Activated CD8-positive, alpha-beta memory T cell treated with anti-CD3 and anti-CD28 coated beads, Interleukin-2, amount 10 ng/mL, durations not matched to agents 7 days and 5 days (primary cell): ENCODE results near the gene PAXX. TPM values are rescaled to one million over a fixed set of nuclear protein-coding genes. Genes with fewer than 3 reads are reported as not detected.

Experiments used
- ATAC-seq: fragments of 150-1000 bp; cut with Tn5 transposase; one replicate; pipeline ENCODE4 v1.10.0; 2021; ENCODE audit warnings: moderate library complexity
- CTCF ChIA-PET: fragments of 350-600 bp; sonication (Branson Sonifier 250); formaldehyde crosslinking; loops from one replicate; lab custom pipeline; 2021; ENCODE audit warnings: antibody characterized with exemption; lab: Charles Lee
- DNase-seq: peaks from one replicate; pipeline ENCODE4 v3.0.0-alpha.2; 2020
- H3K27ac Mint-ChIP-seq: one replicate; pipeline ENCODE4 v1.8.0; 2021; ENCODE audit warnings: mild to moderate bottlenecking, mixed read lengths
- H3K27me3 Mint-ChIP-seq: one replicate; pipeline ENCODE4 v1.8.0; 2021; ENCODE audit warnings: mixed read lengths
- H3K36me3 Mint-ChIP-seq: one replicate; pipeline ENCODE4 v1.8.0; 2021; ENCODE audit warnings: mild to moderate bottlenecking, mixed read lengths
- H3K4me1 Mint-ChIP-seq: one replicate; pipeline ENCODE4 v1.8.0; 2021; ENCODE audit warnings: mixed read lengths
- H3K4me3 Mint-ChIP-seq: one replicate; pipeline ENCODE4 v1.8.0; 2021; ENCODE audit warnings: mild to moderate bottlenecking, moderate library complexity, mixed read lengths
- H3K9me3 Mint-ChIP-seq: one replicate; pipeline ENCODE4 v1.8.0; 2022; ENCODE audit warnings: low read depth, mixed read lengths
- total RNA-seq, 2 experiments: library from RNA; stranded (reverse); gene quantifications; one replicate each; pipeline ENCODE4 v1.2.3, GENCODE V29; 2021

PAXX gene
- total RNA-seq, 2 experiments from 2014 or later, result 68.6 to 94.8 TPM

- H3K9me3 Mint-ChIP-seq, result no peaks in the 10 kb centered on the region
- no peaks in the 10 kb centered on the region for H3K36me3 Mint-ChIP-seq
- no peak for ATAC-seq
- no peak for DNase-seq
- H3K27ac Mint-ChIP-seq, result no peak overlapping the region
- CTCF ChIA-PET, result interaction anchor here (1.0 kb wide), 1 partner anchor 35 kb away, joined by 5 read pairs; no protein-coding TSS in a partner anchor
- peaks cover 1% of the 10 kb centered on the region for H3K4me1 Mint-ChIP-seq
- H3K27me3 Mint-ChIP-seq, result peaks cover 25% of the 10 kb centered on the region
- no peak overlapping the region for H3K4me3 Mint-ChIP-seq
Measured at GRCh38 chr9:136983167-136983566, 9.1 kb upstream of the PAXX start.

DNA sequence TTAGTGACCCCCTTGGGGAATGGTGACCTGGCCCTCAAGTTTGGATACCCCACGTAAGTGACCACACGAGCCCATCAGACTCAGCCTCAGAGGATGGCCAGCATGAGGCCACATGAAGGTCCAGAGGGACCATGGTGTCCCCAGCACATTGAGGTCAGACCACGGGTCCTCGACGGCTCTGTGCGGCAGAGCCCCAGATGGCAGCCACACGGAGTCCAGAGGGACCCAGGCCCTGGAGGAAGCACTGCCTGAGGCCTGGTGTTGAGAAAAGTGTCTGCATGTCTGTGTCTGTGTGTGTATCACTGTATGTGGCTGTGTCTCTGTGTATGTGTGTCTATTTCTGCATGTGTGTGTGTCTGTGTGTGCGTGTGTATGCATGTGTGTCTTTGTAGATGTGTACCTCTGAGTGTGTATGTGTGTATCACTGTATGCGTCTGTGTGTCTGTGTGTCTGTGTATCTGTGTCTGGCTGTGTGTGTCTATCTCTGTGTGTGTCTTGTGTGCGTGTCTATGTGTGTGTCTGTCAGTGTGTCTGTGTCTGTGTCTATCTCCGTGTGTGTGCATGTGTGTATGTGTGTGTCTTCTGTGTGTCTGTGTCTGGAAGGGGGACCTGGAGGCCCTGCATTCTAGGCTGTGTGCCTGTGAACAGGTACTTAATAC is 8.4 kb upstream of the PAXX start:
- CTCF ChIA-PET, result no interaction called here
- Mint-ChIP-seq H3K27ac (no peak overlapping the region), H3K4me1 (peaks cover 1% of the 10 kb centered on the region), H3K9me3 (no peaks in the 10 kb centered on the region), H3K36me3 (no peaks in the 10 kb centered on the region), H3K27me3 (peaks cover 25% of the 10 kb centered on the region), H3K4me3 (no peak overlapping the region)
- DNase-seq (no peak), ATAC-seq (no peak)

DNA sequence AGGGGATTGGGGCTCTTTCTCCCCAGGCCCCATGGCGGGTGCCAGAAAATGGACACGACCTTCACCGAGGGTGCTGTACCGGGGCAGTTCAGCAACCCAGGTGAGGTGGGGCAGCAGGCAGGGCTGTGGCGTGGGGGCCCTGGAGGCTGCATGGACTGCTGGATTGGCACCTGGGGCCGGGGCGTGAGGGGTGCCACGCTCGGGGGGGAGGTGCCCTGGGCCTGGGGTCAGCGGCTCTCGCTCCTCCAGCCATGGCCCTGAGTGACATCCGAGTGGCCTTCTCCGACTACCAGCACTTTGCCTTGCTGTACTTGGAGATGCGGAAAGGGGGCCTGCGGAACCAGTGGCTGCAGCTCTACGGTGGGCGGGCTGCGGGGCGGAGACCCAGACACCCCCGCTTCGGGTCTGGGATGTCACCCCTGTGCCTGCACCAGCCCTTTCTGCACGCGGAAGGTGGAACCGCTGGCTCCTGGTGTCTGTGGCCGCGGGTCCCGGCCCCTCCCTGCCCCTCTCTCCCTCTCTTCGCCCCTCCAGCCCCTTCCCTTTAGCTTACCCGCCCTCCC is 7.7 kb upstream of the PAXX start:
- no peaks in the 10 kb centered on the region for H3K9me3 Mint-ChIP-seq
- peaks cover 25% of the 10 kb centered on the region for H3K27me3 Mint-ChIP-seq
- CTCF ChIA-PET, result interaction anchor here (0.6 to 2.1 kb wide), 3 partner anchors 45 to 75 kb away, joined by 3 to 6 read pairs (median 6); no protein-coding TSS in a partner anchor
- H3K4me3 Mint-ChIP-seq, result no peak overlapping the region
- no peaks in the 10 kb centered on the region for H3K36me3 Mint-ChIP-seq
- DNase-seq (no peak), ATAC-seq (no peak)
- peaks cover 1% of the 10 kb centered on the region for H3K4me1 Mint-ChIP-seq
- H3K27ac Mint-ChIP-seq, result no peak overlapping the region

GRCh38 chr9:136985027-136985602 is 7.1 kb upstream of the PAXX start:
- Mint-ChIP-seq H3K4me3 (no peak overlapping the region), H3K27ac (no peak overlapping the region), H3K4me1 (peaks cover 1% of the 10 kb centered on the region), H3K36me3 (no peaks in the 10 kb centered on the region), H3K9me3 (no peaks in the 10 kb centered on the region), H3K27me3 (peaks cover 26% of the 10 kb centered on the region)
- ATAC-seq (peak; percentile 35), DNase-seq (no peak)
- CTCF ChIA-PET, result interaction anchor here (0.6 to 2.1 kb wide), 3 partner anchors 44 to 76 kb away, joined by 3 to 6 read pairs (median 6); no protein-coding TSS in a partner anchor

GRCh38 chr9:136985853-136986252 is 6.4 kb upstream of the PAXX start:
- no peaks in the 10 kb centered on the region for H3K36me3 Mint-ChIP-seq
- ATAC-seq, result no peak
- CTCF ChIA-PET, result interaction anchor here (2.0 to 2.1 kb wide), 2 partner anchors 43 to 49 kb away, joined by 6 read pairs; no protein-coding TSS in a partner anchor

GRCh38 chr9:136988872-136989271 is 3.4 kb upstream of the PAXX start:
- CTCF ChIA-PET, result interaction anchor here (1.0 to 2.6 kb wide), 5 partner anchors 14 to 147 kb away, joined by 4 to 7 read pairs (median 5); partner anchors contain the start of gene AJM1
- no peak overlapping the region for H3K27ac Mint-ChIP-seq
- no peak overlapping the region for H3K4me3 Mint-ChIP-seq
- H3K9me3 Mint-ChIP-seq, result no peaks in the 10 kb centered on the region
- peaks cover 19% of the 10 kb centered on the region for H3K27me3 Mint-ChIP-seq
- H3K4me1 Mint-ChIP-seq, result peaks cover 16% of the 10 kb centered on the region
- ATAC-seq, result no peak
- peaks cover 2% of the 10 kb centered on the region for H3K36me3 Mint-ChIP-seq
- no peak for DNase-seq

More at GRCh38 chr9:136985853-136986252, 6.4 kb upstream of the PAXX start:
- DNase-seq, result no peak
- H3K4me3 Mint-ChIP-seq, result no peak overlapping the region
- no peaks in the 10 kb centered on the region for H3K9me3 Mint-ChIP-seq
- peaks cover 1% of the 10 kb centered on the region for H3K4me1 Mint-ChIP-seq
- H3K27me3 Mint-ChIP-seq, result peaks cover 27% of the 10 kb centered on the region
- H3K27ac Mint-ChIP-seq, result no peak overlapping the region

GRCh38 chr9:136990242-136990911 is 1.8 kb upstream of the PAXX start:
- Mint-ChIP-seq H3K27ac (no peak overlapping the region), H3K4me3 (no peak overlapping the region), H3K9me3 (no peaks in the 10 kb centered on the region), H3K36me3 (peaks cover 2% of the 10 kb centered on the region), H3K4me1 (peaks cover 17% of the 10 kb centered on the region), H3K27me3 (peaks cover 16% of the 10 kb centered on the region)
- DNase-seq (no peak), ATAC-seq (no peak)
- CTCF ChIA-PET, result interaction anchor here (3.7 to 4.7 kb wide), 3 partner anchors 15 to 44 kb away, joined by 19 to 32 read pairs (median 29); partner anchors contain the start of gene ABCA2

GRCh38 chr9:136992819-136993369 is 672 bp downstream of the PAXX start:
- Mint-ChIP-seq H3K27me3 (peaks cover 3% of the 10 kb centered on the region), H3K9me3 (no peaks in the 10 kb centered on the region), H3K4me1 (peaks cover 39% of the 10 kb centered on the region), H3K4me3 (peak overlapping the region; percentile 84), H3K27ac (peak overlapping the region; percentile 82), H3K36me3 (peaks cover 2% of the 10 kb centered on the region)
- CTCF ChIA-PET, result interaction anchor here (0.7 to 4.7 kb wide), 20 partner anchors 8 to 205 kb away, joined by 3 to 32 read pairs (median 5); partner anchors contain the start of genes ABCA2, AJM1, FBXW5 and LCNL1
- ATAC-seq, result peak; percentile 3
- no peak for DNase-seq

DNA sequence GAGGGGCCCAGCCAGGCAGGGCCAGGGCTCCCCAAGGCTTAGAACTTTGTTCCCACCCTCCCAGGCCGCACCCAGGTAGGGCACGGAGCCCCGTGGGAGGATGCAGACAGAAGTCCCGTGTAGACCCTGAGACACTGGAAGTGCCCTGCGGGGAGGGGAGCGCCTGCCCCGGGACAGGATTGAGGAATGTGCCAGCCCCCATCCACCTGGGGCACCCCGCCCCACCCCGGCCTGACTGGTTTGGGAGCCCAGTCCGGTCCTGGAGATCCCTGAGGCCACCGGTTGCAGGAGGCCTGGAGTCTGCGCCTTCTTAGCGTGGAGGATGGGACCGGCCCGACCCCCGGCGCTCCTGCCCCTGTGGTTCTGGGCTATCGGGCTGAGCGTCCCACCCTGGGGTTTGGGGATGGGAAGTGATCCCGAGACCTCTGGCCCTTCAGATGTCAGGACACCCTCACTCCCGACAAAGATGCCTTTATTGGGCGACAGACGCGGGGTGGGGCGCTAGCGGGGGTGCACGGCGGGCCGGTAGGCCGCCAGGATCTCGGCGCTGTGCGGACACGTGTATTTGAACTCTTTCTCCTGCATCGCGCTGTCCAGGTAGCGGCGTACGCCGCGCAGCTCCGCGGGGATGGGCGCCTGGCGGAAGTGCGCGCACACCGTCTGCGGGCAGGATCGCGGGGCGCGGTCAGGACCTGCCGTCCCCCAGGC is 2.1 kb downstream of the PAXX start:
- H3K27me3 Mint-ChIP-seq, result peaks cover 2% of the 10 kb centered on the region
- no peak for ATAC-seq
- H3K4me1 Mint-ChIP-seq, result peaks cover 52% of the 10 kb centered on the region
- no peak overlapping the region for H3K27ac Mint-ChIP-seq
- DNase-seq, result no peak
- H3K36me3 Mint-ChIP-seq, result peaks cover 2% of the 10 kb centered on the region
- no peaks in the 10 kb centered on the region for H3K9me3 Mint-ChIP-seq
- CTCF ChIA-PET, result interaction anchor here (3.7 to 4.7 kb wide), 4 partner anchors 19 to 46 kb away, joined by 19 to 32 read pairs (median 25); partner anchors contain the start of gene ABCA2
- H3K4me3 Mint-ChIP-seq, result no peak overlapping the region

GRCh38 chr9:136994888-136995230 is 2.6 kb downstream of the PAXX start:
- H3K4me3 Mint-ChIP-seq, result no peak overlapping the region
- DNase-seq (no peak), ATAC-seq (no peak)
- H3K9me3 Mint-ChIP-seq, result no peaks in the 10 kb centered on the region
- CTCF ChIA-PET, result interaction anchor here (1.6 to 14.3 kb wide), 4 partner anchors 19 to 148 kb away, joined by 4 to 234 read pairs (median 20); partner anchors contain the start of genes ABCA2 and FUT7
- H3K4me1 Mint-ChIP-seq, result peaks cover 57% of the 10 kb centered on the region
- no peak overlapping the region for H3K27ac Mint-ChIP-seq
- H3K27me3 Mint-ChIP-seq, result peaks cover 2% of the 10 kb centered on the region
- peaks cover 2% of the 10 kb centered on the region for H3K36me3 Mint-ChIP-seq

DNA sequence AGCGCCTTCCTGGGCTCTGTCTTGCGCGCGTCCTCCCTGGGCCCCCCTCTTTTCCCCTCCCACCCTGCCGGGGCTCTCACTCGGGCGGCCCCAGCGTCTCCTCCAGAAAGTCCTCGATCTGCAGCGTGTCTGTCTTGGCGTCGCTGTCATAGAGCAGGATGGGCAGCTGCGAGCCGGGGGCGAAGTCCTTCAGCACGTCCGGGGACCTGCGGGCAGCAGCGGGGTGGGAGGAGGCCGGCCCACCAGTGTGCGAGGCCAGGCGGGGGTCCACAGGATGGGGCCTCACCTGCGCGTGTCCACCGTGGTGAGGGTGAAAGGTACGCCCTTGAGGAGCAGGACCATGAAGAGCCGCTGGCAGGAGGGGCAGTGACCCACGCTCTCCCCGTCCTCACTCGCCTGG is 3.1 kb downstream of the PAXX start:
- Mint-ChIP-seq H3K27me3 (no peaks in the 10 kb centered on the region), H3K27ac (no peak overlapping the region), H3K4me3 (no peak overlapping the region), H3K36me3 (peaks cover 2% of the 10 kb centered on the region), H3K9me3 (no peaks in the 10 kb centered on the region), H3K4me1 (peaks cover 62% of the 10 kb centered on the region)
- CTCF ChIA-PET, result interaction anchor here (0.8 to 14.3 kb wide), 8 partner anchors 13 to 149 kb away, joined by 3 to 234 read pairs (median 4); partner anchors contain the start of genes ABCA2, C8G and FUT7
- no peak for ATAC-seq
- DNase-seq, result no peak

DNA sequence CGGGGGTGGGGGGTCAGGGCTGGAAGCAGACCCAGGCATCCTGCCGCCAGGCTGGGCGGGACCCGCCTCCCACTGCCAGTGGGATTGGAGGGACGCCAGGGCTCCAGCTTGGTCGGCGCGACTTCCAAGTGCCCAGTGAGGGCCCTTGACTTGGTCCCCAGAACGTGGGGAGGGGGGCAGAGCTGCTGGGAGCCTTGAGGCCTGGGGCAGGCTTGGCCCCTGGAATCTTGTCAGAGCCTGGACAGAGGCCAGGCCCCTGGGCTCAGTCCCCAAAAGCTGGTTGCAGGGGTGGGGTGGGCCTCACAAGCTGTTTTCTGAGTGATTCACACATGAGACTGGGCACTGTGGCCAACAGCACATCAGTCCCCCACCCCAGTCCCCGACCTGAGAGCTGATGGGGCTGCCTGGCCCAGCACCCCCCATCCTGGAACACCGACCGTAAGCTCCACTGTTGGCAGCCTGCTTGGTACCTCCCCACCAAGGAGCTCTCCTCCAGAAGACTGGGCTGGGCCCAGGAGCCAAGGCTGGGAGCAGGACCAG is 3.6 kb downstream of the PAXX start:
- Mint-ChIP-seq H3K27me3 (peaks cover 2% of the 10 kb centered on the region), H3K4me1 (peaks cover 66% of the 10 kb centered on the region), H3K4me3 (peak overlapping the region; percentile 26), H3K9me3 (no peaks in the 10 kb centered on the region), H3K36me3 (peaks cover 2% of the 10 kb centered on the region), H3K27ac (peak overlapping the region; percentile 82)
- DNase-seq (no peak), ATAC-seq (no peak)
- CTCF ChIA-PET, result interaction anchor here (0.8 to 14.3 kb wide), 13 partner anchors 14 to 208 kb away, joined by 3 to 234 read pairs (median 4); partner anchors contain the start of genes ABCA2, C8G and FUT7
